SW480 (cell line): ENCODE data around the gene FOXD3.

Experiments
- DNase-seq: peaks from one replicate; pipeline ENCODE4 v3.0.0-alpha.2; 2016; ENCODE audit warnings: low spot score

Gene FOXD3

GRCh38 chr1:63322114-63322943 lies at the start of gene FOXD3:
Gene FOXD3, plus strand, starts transcription at chr1:63322567. Its CDS starts 492 bp downstream, at chr1:63323059.
- peak; percentile 61 for DNase-seq

GRCh38 chr1:63272811-63273210 lies 49.6 kb upstream of the FOXD3 start:
- DNase-seq, result no peak

- no peak for DNase-seq
Measured at GRCh38 chr1:63274371-63274770, 48.0 kb upstream of the FOXD3 start.

GRCh38 chr1:63274979-63275378 lies 47.4 kb upstream of the FOXD3 start:
- no peak for DNase-seq

- no peak for DNase-seq
Measured at GRCh38 chr1:63276624-63277023, 45.7 kb upstream of the FOXD3 start.

GRCh38 chr1:63277195-63278192 lies 44.9 kb upstream of the FOXD3 start:
- no peak for DNase-seq

GRCh38 chr1:63281753-63282152 lies 40.6 kb upstream of the FOXD3 start:
- no peak for DNase-seq

GRCh38 chr1:63289135-63289534 lies 33.2 kb upstream of the FOXD3 start:
- no peak for DNase-seq

- no peak for DNase-seq
Measured at GRCh38 chr1:63294803-63295594, 27.4 kb upstream of the FOXD3 start.

GRCh38 chr1:63304410-63304809 lies 18.0 kb upstream of the FOXD3 start:
- no peak for DNase-seq

GRCh38 chr1:63305043-63305442 lies 17.3 kb upstream of the FOXD3 start:
- no peak for DNase-seq

- no peak for DNase-seq
Measured at GRCh38 chr1:63307196-63307794, 15.1 kb upstream of the FOXD3 start.

GRCh38 chr1:63316598-63316983 lies 5.8 kb upstream of the FOXD3 start:
- DNase-seq, result no peak

GRCh38 chr1:63316984-63317816 lies 5.2 kb upstream of the FOXD3 start:
- DNase-seq, result peak; percentile 80

- no peak for DNase-seq
Measured at GRCh38 chr1:63317817-63318152, 4.6 kb upstream of the FOXD3 start.

GRCh38 chr1:63318201-63318979 lies 4.0 kb upstream of the FOXD3 start:
- no peak for DNase-seq

- DNase-seq, result no peak
Measured at GRCh38 chr1:63319046-63320021, 3.0 kb upstream of the FOXD3 start.

- DNase-seq, result no peak
Measured at GRCh38 chr1:63320022-63320721, 2.2 kb upstream of the FOXD3 start.
